Panc1 (cell line): ENCODE results near the gene HCFC1.

Experiments
- POLR2AphosphoS5 ChIP-seq: IDR thresholded peaks from 2 replicates; pipeline ENCODE4 v1.6.1; 2012; ENCODE audit warnings: mild to moderate bottlenecking, low read depth, low read length, moderate library complexity
- SIN3A ChIP-seq: IDR thresholded peaks from 2 replicates; pipeline ENCODE4 v1.6.1; 2012; ENCODE audit warnings: low read depth, mild to moderate bottlenecking, low read length, moderate library complexity, borderline replicate concordance; ENCODE audit not compliant: insufficient read depth
- TCF7L2 ChIP-seq: IDR thresholded peaks from 2 replicates; pipeline ENCODE4 v1.6.1; 2011; ENCODE audit warnings: mild to moderate bottlenecking, low read depth, low read length, inconsistent platforms
- TF ChIP-seq, protein P1 (sequence below): fragments of 450-650 bp; IDR thresholded peaks from 2 replicates; pipeline ENCODE4 v1.5.1; 2017; ENCODE audit warnings: mild to moderate bottlenecking

DNA sequence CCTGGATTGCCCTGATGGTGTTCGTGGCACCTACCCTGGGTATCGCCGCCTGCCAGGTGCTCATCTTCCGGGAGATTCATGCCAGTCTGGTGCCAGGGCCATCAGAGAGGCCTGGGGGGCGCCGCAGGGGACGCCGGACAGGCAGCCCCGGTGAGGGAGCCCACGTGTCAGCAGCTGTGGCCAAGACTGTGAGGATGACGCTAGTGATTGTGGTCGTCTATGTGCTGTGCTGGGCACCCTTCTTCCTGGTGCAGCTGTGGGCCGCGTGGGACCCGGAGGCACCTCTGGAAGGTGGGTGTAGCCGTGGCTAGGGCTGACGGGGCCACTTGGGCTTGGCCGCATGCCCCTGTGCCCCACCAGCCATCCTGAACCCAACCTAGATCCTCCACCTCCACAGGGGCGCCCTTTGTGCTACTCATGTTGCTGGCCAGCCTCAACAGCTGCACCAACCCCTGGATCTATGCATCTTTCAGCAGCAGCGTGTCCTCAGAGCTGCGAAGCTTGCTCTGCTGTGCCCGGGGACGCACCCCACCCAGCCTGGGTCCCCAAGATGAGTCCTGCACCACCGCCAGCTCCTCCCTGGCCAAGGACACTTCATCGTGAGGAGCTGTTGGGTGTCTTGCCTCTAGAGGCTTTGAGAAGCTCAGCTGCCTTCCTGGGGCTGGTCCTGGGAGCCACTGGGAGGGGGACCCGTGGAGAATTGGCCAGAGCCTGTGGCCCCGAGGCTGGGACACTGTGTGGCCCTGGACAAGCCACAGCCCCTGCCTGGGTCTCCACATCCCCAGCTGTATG lies 65.3 kb downstream of the HCFC1 start:
- TF ChIP-seq, protein P1, sequence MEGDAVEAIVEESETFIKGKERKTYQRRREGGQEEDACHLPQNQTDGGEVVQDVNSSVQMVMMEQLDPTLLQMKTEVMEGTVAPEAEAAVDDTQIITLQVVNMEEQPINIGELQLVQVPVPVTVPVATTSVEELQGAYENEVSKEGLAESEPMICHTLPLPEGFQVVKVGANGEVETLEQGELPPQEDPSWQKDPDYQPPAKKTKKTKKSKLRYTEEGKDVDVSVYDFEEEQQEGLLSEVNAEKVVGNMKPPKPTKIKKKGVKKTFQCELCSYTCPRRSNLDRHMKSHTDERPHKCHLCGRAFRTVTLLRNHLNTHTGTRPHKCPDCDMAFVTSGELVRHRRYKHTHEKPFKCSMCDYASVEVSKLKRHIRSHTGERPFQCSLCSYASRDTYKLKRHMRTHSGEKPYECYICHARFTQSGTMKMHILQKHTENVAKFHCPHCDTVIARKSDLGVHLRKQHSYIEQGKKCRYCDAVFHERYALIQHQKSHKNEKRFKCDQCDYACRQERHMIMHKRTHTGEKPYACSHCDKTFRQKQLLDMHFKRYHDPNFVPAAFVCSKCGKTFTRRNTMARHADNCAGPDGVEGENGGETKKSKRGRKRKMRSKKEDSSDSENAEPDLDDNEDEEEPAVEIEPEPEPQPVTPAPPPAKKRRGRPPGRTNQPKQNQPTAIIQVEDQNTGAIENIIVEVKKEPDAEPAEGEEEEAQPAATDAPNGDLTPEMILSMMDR, result no peak
- TF ChIP-seq SIN3A, result no peak
- no peak for TF ChIP-seq TCF7L2
- no peak; the same call in 1 of the 2 replicates for TF ChIP-seq POLR2AphosphoS5
